ENCODE data around the gene GTF3C2. TPM values are rescaled to one million over a fixed set of nuclear protein-coding genes. Genes with fewer than 3 reads are reported as not detected.
A peak's percentile ranks its signal among the peaks of the same experiment; 100 is the strongest.

Gene GTF3C2, protein sequence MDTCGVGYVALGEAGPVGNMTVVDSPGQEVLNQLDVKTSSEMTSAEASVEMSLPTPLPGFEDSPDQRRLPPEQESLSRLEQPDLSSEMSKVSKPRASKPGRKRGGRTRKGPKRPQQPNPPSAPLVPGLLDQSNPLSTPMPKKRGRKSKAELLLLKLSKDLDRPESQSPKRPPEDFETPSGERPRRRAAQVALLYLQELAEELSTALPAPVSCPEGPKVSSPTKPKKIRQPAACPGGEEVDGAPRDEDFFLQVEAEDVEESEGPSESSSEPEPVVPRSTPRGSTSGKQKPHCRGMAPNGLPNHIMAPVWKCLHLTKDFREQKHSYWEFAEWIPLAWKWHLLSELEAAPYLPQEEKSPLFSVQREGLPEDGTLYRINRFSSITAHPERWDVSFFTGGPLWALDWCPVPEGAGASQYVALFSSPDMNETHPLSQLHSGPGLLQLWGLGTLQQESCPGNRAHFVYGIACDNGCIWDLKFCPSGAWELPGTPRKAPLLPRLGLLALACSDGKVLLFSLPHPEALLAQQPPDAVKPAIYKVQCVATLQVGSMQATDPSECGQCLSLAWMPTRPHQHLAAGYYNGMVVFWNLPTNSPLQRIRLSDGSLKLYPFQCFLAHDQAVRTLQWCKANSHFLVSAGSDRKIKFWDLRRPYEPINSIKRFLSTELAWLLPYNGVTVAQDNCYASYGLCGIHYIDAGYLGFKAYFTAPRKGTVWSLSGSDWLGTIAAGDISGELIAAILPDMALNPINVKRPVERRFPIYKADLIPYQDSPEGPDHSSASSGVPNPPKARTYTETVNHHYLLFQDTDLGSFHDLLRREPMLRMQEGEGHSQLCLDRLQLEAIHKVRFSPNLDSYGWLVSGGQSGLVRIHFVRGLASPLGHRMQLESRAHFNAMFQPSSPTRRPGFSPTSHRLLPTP
- 10 to 100 TPM; 37.8 to 41.5 TPM for total RNA-seq
- polyA plus RNA-seq (ENCODE audit: insufficient read length in 2 of 2) = 10 to 100 TPM; 44.5 to 60.5 TPM
- long read RNA-seq, donor 1, partial matches to known transcripts = 0 of 2 reads
- long read RNA-seq, donor 1, other reads (novel, unspliced or antisense) = 0 of 2 reads
- long read RNA-seq, donor 2, partial matches to known transcripts = 0 of 2 reads
- long read RNA-seq, donor 2, other reads (novel, unspliced or antisense) = 0 of 2 reads
- long read RNA-seq, donor 3, partial matches to known transcripts = 0 of 1 reads
- long read RNA-seq, donor 3, other reads (novel, unspliced or antisense) = 0 of 1 reads
- long read RNA-seq, donor 4, partial matches to known transcripts = 0 of 7 reads
- long read RNA-seq, donor 4, other reads (novel, unspliced or antisense) = 0 of 7 reads

DNA sequence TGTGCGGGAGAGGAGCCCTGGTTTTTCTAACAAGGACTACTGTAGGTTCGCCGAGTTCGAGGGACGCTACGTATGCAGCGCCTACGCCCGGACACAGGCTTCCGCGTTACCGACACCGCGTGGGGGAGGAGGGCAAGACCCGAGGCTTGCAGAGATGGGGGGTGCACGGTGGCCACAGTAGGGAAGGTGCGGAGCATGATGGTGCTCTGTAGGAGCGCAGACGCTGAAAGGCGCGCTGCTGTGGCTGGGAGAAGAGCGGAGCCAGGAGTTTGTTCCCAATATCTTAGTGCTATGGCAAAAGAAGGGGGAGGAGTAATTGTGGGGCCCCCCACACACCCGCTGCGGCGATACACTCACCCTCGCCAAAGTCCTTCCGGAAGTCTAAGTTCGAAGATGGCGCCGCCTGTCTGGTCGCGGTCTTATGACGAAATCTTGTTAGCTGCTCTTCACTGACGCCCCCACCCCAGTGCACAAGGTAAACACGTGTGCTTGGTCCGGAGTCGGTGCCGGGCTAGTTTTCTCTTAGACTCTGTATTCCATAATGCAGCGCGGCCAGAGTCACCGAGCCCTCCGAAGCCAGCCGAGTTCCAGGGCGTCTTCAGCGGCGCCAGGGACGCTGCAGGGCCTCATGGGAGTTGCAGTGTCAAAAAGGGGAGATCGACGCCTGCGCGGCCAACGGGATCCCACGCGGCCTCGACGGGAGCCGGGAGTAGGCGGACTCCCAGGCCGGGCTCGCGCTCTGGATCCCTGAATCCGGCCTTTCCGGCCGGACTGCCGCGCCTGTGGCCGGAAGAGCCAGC, at the start of gene GTF3C2:
Gene GTF3C2, minus strand, starts transcription at position 383 of the 800 bp plus-strand sequence. CDS start 13,210 bp downstream, outside the sequence.
- H3K4me1 ChIP-seq (ENCODE audit: control insufficient read depth, insufficient read depth, low read length) = peaks cover 21% of the 10 kb centered on the region
- H3K9me3 ChIP-seq (ENCODE audit: control insufficient read depth, insufficient read depth, low read length) = no peaks in the 10 kb centered on the region
- peaks cover 8% of the 10 kb centered on the region for H3K36me3 ChIP-seq (ENCODE audit: control insufficient read depth, insufficient read depth, low read length)
- peak; percentile 96 to 100 (median 98) for DNase-seq (ENCODE audit: low read depth in 4 of 6, low spot score in 6 of 6)
- H3K4me3 ChIP-seq (ENCODE audit: low read depth, low read length) = peak within 1 kb of the TSS; percentile 99
- WGBS (ENCODE audit: insufficient coverage) = under 1% methylated on average over 67 of the region's 67 CpGs
- H3K27me3 ChIP-seq (ENCODE audit: control insufficient read depth, insufficient read depth, low read length) = no peaks in the 10 kb centered on the region
- peak within 1 kb of the TSS; percentile 92 for H3K27ac ChIP-seq (ENCODE audit: low read depth, low read length)

DNA sequence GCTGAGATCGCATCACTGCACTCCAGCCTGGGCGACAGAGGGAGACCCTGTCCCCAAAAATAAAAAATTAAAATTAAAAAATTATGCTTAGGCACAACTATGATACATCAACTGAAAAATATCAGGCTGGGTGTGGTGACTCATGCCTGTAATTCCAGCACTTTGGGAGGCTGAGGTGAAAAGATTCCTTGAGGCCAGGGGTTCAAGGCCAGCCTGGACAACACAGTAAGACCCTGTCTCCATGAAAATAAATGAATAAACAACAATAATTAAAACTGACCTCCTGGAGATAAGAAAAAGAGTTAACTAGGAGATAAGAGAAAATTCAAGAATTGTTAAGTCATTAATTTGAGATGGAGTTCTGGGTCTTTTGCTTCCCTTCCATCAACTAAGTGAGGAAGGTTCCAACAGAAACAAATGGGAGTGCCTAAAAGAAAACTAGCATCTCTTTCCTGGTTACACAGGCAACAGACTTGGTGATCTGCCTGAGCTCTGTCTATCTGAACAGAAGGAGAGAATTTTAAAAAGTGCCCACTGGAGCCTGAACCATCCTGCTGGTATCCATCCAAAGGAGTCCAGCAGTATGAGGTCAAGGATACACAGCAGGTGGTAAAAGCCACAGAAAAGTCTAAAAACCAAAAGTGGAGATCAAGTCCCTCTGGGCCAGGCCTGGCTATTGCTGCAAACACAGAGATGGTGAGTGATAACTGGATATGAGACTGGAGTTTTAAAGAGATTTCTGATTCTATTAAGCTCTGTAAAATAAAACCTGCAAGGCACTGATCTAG, 44.0 kb upstream of the GTF3C2 start:
- peak in 1 of 6 donors; percentile 42 for DNase-seq (ENCODE audit: low read depth in 4 of 6, low spot score in 6 of 6)
- Histone ChIP-seq H3K4me3 (ENCODE audit: low read depth, low read length) (no peak overlapping the region), H3K27ac (ENCODE audit: low read depth, low read length) (no peak overlapping the region), H3K9me3 (ENCODE audit: control insufficient read depth, insufficient read depth, low read length) (no peaks in the 10 kb centered on the region), H3K36me3 (ENCODE audit: control insufficient read depth, insufficient read depth, low read length) (peaks cover 16% of the 10 kb centered on the region), H3K4me1 (ENCODE audit: control insufficient read depth, insufficient read depth, low read length) (no peaks in the 10 kb centered on the region), H3K27me3 (ENCODE audit: control insufficient read depth, insufficient read depth, low read length) (no peaks in the 10 kb centered on the region)
- WGBS (ENCODE audit: insufficient coverage) = no CpG with 5 or more reads among the region's 2 CpGs

- Histone ChIP-seq H3K27me3 (ENCODE audit: control insufficient read depth, insufficient read depth, low read length) (no peaks in the 10 kb centered on the region), H3K36me3 (ENCODE audit: control insufficient read depth, insufficient read depth, low read length) (peaks cover 9% of the 10 kb centered on the region), H3K27ac (ENCODE audit: low read depth, low read length) (no peak overlapping the region), H3K4me3 (ENCODE audit: low read depth, low read length) (no peak overlapping the region), H3K4me1 (ENCODE audit: control insufficient read depth, insufficient read depth, low read length) (no peaks in the 10 kb centered on the region), H3K9me3 (ENCODE audit: control insufficient read depth, insufficient read depth, low read length) (no peaks in the 10 kb centered on the region)
- WGBS (ENCODE audit: insufficient coverage) = 94% methylated on average over 2 of the region's 5 CpGs
- DNase-seq (ENCODE audit: low read depth in 4 of 6, low spot score in 6 of 6) = no peak
These were observed 42.4 kb upstream of the GTF3C2 start for GRCh38 chr2:27398962-27399361.

DNA sequence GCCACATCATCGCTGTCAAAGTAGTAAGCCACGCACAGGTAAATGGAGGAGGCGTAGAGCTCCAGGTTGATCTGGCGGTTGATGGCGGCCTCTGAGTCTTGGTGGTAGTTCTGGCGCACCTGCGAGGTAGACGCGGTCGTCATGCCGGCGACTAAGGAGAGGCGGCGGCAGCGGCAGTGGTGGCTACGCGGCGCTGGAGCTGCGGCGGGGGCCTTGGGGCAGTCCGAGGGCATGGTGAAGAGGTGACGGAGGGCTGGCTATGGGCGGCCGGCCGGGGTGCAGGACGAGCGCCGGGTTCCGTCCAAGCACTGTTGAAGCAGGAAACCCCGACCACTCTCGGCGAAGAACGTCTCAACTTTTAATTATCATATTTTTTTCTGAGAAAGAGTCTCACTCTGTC, 36.7 kb upstream of the GTF3C2 start:
- Histone ChIP-seq H3K36me3 (ENCODE audit: control insufficient read depth, insufficient read depth, low read length) (peaks cover 7% of the 10 kb centered on the region), H3K4me3 (ENCODE audit: low read depth, low read length) (no peak overlapping the region), H3K9me3 (ENCODE audit: control insufficient read depth, insufficient read depth, low read length) (no peaks in the 10 kb centered on the region), H3K27me3 (ENCODE audit: control insufficient read depth, insufficient read depth, low read length) (no peaks in the 10 kb centered on the region), H3K27ac (ENCODE audit: low read depth, low read length) (no peak overlapping the region), H3K4me1 (ENCODE audit: control insufficient read depth, insufficient read depth, low read length) (no peaks in the 10 kb centered on the region)
- DNase-seq (ENCODE audit: low read depth in 4 of 6, low spot score in 6 of 6) = no peak
- WGBS (ENCODE audit: insufficient coverage) = 98% methylated on average over 22 of the region's 33 CpGs

DNA sequence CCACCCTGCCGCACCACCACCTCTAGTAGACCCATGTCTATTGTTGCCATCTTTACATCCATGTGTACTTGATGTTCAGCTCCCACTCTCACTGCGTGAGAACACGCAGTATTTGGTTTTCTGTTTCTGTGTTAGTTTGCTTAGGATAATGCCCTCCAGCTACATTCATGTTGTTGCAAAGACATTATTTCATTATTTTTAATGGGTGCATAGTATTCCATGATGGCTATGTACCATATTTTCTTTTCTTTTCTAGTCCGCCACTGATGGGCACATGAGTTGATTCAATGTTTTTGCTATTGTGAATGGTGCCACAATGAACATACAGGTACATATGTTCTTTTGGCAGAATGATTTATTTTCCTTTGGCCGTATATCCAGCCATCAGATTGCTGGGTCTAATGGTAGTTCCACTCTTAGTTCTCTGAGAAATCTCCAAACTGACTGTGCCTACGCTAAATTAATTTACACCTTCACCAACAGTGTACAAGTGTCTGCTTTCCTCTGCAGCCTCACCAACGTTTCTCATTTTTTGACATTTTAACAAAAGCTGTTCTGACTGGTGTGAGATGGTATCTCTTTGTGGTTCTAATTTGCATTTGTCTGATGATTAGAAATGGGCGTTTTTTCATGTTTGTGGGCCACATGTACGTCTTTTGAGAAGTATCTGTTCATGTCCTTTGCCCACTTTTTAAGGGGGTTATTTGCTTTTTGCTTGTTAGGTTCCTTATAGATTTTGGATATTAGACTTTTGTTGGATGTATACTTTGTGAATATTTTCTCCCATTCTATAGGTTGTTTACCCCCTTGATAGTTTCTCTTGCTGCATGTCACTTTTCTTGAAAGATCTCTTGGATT, 34.5 kb upstream of the GTF3C2 start:
- no peaks in the 10 kb centered on the region for H3K4me1 ChIP-seq (ENCODE audit: control insufficient read depth, insufficient read depth, low read length)
- WGBS (ENCODE audit: insufficient coverage) = 100% methylated on average over 3 of the region's 9 CpGs
- H3K4me3 ChIP-seq (ENCODE audit: low read depth, low read length) = no peak overlapping the region
- peaks cover 9% of the 10 kb centered on the region for H3K36me3 ChIP-seq (ENCODE audit: control insufficient read depth, insufficient read depth, low read length)
- no peaks in the 10 kb centered on the region for H3K27me3 ChIP-seq (ENCODE audit: control insufficient read depth, insufficient read depth, low read length)
- DNase-seq (ENCODE audit: low read depth in 4 of 6, low spot score in 6 of 6) = no peak
- no peak overlapping the region for H3K27ac ChIP-seq (ENCODE audit: low read depth, low read length)
- no peaks in the 10 kb centered on the region for H3K9me3 ChIP-seq (ENCODE audit: control insufficient read depth, insufficient read depth, low read length)

- Histone ChIP-seq H3K27ac (ENCODE audit: low read depth, low read length) (no peak overlapping the region), H3K9me3 (ENCODE audit: control insufficient read depth, insufficient read depth, low read length) (no peaks in the 10 kb centered on the region), H3K27me3 (ENCODE audit: control insufficient read depth, insufficient read depth, low read length) (no peaks in the 10 kb centered on the region), H3K4me3 (ENCODE audit: low read depth, low read length) (no peak overlapping the region), H3K4me1 (ENCODE audit: control insufficient read depth, insufficient read depth, low read length) (peaks cover 31% of the 10 kb centered on the region), H3K36me3 (ENCODE audit: control insufficient read depth, insufficient read depth, low read length) (peaks cover 67% of the 10 kb centered on the region)
- 95% methylated on average over 10 of the region's 10 CpGs for WGBS (ENCODE audit: insufficient coverage)
- DNase-seq (ENCODE audit: low read depth in 4 of 6, low spot score in 6 of 6) = no peak
These were observed 25.1 kb upstream of the GTF3C2 start for GRCh38 chr2:27381577-27382181.

DNA sequence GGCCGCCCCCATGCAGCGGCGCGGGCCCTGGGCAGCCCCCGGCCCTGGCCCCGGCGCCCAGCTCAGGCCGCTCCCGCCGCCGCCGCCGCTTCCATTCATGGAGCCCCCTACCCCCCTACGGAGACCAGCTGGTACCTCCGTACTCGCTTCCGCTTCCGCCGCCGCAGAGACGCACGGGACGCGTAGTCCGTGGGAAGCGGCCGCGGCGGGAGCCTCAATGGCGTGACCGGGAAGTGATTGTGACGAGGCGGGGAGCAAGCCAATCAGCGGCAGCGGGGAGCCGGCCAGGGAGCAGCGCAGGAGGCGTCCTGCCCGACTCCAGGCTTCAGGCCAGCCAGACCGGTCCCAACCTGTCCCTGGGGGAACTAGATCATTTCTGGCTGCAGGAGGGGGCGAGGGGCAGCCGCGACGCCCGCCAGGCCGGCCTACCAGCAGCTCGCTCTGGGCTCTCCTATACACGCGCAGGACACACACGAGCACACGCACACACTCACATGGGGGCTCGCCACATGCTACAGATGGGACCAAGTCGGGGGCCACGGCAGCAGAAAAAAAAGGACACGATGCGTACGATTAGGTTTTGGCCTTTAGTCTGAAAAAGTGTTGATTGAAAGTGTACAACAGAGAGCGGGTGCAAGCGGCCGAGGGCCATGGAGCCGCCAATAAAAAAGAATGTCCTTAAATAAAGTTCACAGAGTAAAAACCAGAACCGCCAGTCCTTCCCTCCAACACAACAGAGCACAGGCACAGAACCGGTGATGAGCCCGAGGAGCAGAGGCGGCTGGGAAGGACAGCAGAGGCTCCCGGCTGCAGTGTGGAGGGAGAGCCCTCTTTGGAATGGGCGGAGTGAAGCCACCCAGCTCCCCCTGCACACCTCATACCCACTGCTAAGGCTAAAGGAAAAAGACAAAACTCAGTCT, 24.3 kb upstream of the GTF3C2 start, which contains the start of gene ZNF513:
Gene ZNF513, minus strand, starts transcription at position 109 of the 920 bp plus-strand sequence. CDS start 208 bp downstream, outside the sequence.
- Histone ChIP-seq H3K4me3 (ENCODE audit: low read depth, low read length) (peak within 1 kb of the TSS; percentile 74), H3K27me3 (ENCODE audit: control insufficient read depth, insufficient read depth, low read length) (no peaks in the 10 kb centered on the region), H3K36me3 (ENCODE audit: control insufficient read depth, insufficient read depth, low read length) (peaks cover 72% of the 10 kb centered on the region), H3K27ac (ENCODE audit: low read depth, low read length) (peak within 1 kb of the TSS; percentile 85), H3K4me1 (ENCODE audit: control insufficient read depth, insufficient read depth, low read length) (peaks cover 31% of the 10 kb centered on the region), H3K9me3 (ENCODE audit: control insufficient read depth, insufficient read depth, low read length) (no peaks in the 10 kb centered on the region)
- peak; percentile 74 to 99 (median 94) for DNase-seq (ENCODE audit: low read depth in 4 of 6, low spot score in 6 of 6)
- 7% methylated on average over 61 of the region's 67 CpGs for WGBS (ENCODE audit: insufficient coverage)
